GM15510 (cell line): ENCODE measurements around the gene JTB.

Source experiments
- POLR2A ChIP-seq: IDR thresholded peaks from 3 replicates; pipeline ENCODE4 v1.6.1; 2011; ENCODE audit warnings: borderline replicate concordance; ENCODE audit not compliant: insufficient read length; ENCODE audit errors: extremely low read depth

JTB gene

DNA sequence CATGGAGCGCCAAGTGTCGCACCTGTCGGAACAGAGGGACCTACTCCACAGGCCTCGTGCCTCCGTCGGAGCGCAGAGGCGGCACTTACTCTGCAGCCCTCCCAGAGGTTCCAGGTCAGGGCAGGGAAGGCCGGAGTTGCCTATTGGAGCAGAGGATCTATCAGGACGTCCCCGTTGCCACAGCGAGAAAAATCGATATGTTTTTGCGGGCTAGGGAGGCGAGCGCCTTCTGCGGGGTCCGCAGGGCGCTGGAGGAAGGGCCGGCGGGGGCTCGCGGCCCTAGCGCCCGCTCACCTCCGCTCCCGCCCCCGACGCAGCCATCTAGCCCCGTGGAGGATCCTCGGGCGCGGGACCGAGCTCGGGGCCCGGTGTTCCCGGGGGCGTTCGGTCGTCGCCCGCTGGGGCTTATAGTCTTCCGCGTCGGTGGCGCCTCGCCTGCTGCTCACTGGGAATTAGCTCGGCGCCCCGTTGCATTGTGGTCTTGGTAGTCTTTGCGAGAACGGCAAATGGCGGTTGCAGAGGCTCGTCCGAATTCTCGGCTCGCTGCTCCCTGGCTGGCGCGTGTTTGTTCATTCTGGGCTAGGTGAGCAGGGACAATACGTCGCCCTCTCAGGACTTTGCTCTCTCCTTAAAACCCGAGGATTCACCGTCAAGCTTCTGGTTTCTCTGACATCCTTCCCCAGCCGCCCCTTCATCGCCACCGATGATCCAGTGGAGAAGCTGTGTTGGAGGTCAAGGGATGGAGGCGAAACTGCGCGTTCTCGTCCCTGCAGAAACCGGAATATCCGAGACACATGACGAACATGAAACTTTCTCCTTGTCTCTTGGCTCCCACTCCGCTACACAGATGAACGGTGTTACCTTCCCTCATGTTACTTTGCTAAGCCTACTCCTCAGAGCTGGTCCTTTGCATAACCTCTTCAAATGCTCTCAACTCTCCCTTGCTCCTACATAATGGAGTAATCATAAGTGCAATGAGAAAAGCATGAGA lies at the start of gene JTB:
TSS of gene JTB (minus strand) at position 425 of the 991 bp plus-strand sequence. CDS start at position 3, 422 bp downstream.
- TF ChIP-seq POLR2A = peak; percentile 95

DNA sequence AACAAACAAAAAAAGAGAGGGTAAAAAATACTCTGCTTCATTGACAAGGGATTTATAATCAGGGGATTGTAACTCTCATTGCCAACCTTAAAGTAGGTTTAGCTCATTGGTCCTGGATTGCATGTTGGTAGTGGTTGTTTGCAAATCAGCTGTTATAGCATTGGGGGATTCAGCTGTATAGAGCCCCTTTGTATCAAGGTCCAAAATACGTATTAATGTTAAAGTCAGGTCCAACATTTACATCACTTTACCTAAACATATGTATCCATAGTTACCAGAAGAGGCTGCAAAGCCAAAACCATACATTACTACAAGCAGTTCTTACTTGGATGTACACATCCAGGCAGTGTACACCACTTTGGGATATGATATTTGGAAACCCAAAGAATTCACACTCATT lies 42.5 kb upstream of the JTB start:
- no peak for TF ChIP-seq POLR2A

DNA sequence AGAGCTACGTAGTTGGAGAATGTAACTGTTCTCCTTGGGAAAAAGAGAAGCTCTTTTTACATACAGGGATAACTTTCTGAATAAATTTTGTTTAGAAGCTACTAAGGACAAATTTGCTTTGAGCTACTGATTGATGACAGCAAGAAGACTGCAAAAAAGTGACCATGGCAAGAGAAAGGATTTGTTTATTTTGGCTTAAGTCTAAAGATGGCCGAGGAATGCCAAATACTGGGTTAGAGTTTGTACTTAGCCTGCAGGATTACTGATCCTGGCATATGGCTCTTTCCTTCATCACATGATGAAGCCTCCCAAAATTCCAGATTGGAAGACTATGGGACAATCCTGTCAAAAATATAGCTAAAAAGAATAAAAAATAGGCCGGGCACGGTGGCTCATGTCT lies 41.8 kb upstream of the JTB start:
- TF ChIP-seq POLR2A = no peak

DNA sequence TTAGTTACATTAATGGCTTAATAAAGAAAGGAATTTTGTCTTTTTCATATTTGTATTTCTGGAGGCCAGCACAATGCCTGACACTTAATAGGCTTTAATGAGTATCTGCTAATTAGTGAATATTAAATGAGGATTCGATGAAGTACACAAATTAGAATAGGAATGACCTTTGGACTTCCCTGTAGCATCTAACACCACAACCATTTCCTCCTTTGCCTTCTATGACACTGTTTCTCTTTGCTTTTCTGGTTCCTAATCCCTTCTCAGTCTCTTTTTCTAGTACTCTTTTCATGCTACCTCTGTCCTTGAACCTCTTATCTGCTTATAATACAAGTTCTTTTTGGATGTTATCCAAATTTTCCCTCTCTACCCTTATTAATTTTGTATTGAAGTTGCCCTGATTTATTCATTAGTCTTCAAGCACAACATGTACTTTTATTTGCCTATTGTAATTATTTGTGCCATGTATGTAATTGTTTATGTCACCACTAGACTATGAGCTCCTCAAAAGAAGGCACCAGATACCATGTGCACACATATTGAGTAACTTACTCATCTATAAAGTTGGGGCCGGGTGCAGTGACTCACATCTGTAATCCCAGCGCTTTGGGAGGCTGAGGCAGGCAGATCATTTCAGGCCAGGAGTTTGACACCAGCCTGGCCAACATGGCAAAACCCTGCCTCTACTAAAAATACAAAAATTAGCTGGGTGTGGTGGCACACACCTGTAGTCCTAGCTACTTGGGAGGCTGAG lies 36.9 kb upstream of the JTB start:
- no peak for TF ChIP-seq POLR2A

GRCh38 chr1:154012129-154012528 lies 34.7 kb upstream of the JTB start:
- no peak for TF ChIP-seq POLR2A

- TF ChIP-seq POLR2A = no peak
Observed at GRCh38 chr1:154006136-154006535, 28.7 kb upstream of the JTB start.

- no peak for TF ChIP-seq POLR2A
Observed at GRCh38 chr1:154000420-154000819, 22.9 kb upstream of the JTB start.

GRCh38 chr1:153995640-153996039 lies 18.2 kb upstream of the JTB start:
- TF ChIP-seq POLR2A = no peak

- no peak for TF ChIP-seq POLR2A
Observed at GRCh38 chr1:153995202-153995601, 17.7 kb upstream of the JTB start.

- TF ChIP-seq POLR2A = no peak
Observed at GRCh38 chr1:153991806-153992205, 14.3 kb upstream of the JTB start.

GRCh38 chr1:153991151-153991630 lies 13.7 kb upstream of the JTB start:
- TF ChIP-seq POLR2A = no peak

GRCh38 chr1:153990468-153991150 lies 13.1 kb upstream of the JTB start, which contains the start of gene RPS27:
RPS27 (plus strand) TSS chr1:153990762; CDS start chr1:153990797, 35 bp downstream.
- TF ChIP-seq POLR2A = peak; percentile 100

DNA sequence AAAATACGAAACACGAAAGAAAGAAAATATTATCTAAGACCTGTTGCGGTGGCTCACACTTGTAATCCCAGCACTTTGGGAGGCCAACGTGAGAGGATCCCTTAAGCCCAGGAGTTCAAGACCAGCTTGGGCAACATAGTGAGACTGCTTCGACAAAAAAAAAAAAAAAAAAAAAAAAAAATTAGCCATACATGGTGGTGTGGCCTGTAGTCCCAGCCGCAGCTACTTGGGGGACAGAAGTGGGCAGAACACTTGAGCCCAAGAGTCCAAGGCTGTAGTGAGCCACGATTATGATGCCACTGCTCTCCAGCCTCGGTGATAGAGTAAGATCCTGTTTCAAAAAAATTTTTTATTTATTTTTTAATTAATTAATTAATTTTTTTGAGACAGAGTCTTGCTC lies 10.1 kb upstream of the JTB start:
- TF ChIP-seq POLR2A = no peak

GRCh38 chr1:153985941-153986761 lies 8.7 kb upstream of the JTB start, which contains the start of gene RAB13:
RAB13 (minus strand) TSS chr1:153986339; CDS start chr1:153986236, 103 bp downstream.
- TF ChIP-seq POLR2A = no peak

DNA sequence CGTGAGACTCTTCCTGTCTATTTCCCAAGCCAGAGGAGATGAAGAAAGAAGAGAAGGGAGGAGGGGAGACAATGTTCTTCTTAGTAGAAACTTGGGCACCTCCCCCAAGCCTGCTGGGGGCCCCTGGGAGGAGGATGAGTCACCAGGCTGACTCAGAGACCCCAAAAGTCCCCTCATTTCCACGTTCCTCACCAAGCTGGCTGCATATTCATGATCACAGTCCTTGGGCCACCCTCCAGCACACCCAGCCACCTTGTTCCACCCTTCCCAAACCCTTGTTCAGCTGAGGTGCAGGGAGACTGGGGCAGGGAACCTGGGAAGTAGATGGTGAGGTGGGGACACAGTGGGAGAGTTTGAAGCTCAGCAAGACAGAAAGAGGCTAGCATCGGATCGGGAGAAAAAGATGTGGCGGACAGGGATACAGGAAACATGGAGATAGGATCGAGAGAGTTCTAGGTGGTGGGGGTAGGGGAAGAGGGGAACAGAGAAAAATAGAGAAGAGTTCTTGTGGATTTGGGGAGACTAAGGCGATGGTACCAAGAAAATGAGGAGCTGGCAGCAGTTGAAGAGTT lies 8.0 kb upstream of the JTB start:
- no peak for TF ChIP-seq POLR2A
